Sigmoid colon (tissue), 7 donors: Measurements from ENCODE around the gene MAPKAP1. TPM values are rescaled to one million over a fixed set of nuclear protein-coding genes. Genes with fewer than 3 reads are reported as not detected.
"Not testable (repeated sequence)": the region's sequence is repeated elsewhere in the genome, so short reads cannot be mapped to it uniquely, and the experiment has no call there.

Experiments used
- DNase-seq: peaks from one replicate; pipeline ENCODE4 v3.0.0-alpha.2; 2019
- H3K27ac ChIP-seq, 4 donors: fragments of 200-600 bp; sonication (generic); one replicate each; pipeline ENCODE4 v1.5.1; 2016 to 2019; ENCODE audit warnings: mild to moderate bottlenecking in 1 of 4
- H3K27me3 ChIP-seq, 3 donors: fragments of 200-600 bp; sonication (generic); one replicate each; pipeline ENCODE4 v1.5.1; 2019; ENCODE audit warnings: mild to moderate bottlenecking in 1 of 3
- H3K36me3 ChIP-seq, 4 donors: fragments of 200-600 bp; sonication (generic); one replicate each; pipeline ENCODE4 v1.5.1; 2016 to 2019
- H3K4me1 ChIP-seq, 4 donors: fragments of 200-600 bp; sonication (generic); one replicate each; pipeline ENCODE4 v1.5.1; 2017 to 2019
- H3K4me3 ChIP-seq, 4 donors: fragments of 200-600 bp; sonication (generic); one replicate each; pipeline ENCODE4 v1.5.1; 2017 to 2019; ENCODE audit warnings: mild to moderate bottlenecking in 2 of 4, moderate library complexity in 1 of 4
- H3K9me3 ChIP-seq, 4 donors: fragments of 200-600 bp in 3 of 4; sonication (generic) in 3 of 4; one replicate each; pipeline versions ENCODE4 v1.5.1 to v1.6.1; 2013 to 2019
- CTCF ChIP-seq, 4 experiments: fragments of 450-650 bp in 3 of 4; fragments of 200-600 bp in 1 of 4; IDR thresholded peaks; one replicate each; pipeline ENCODE4 v1.5.1; 2016 to 2019; ENCODE audit warnings: antibody characterized with exemption in 4 of 4, mild to moderate bottlenecking in 3 of 4, moderate library complexity in 2 of 4
- EP300 ChIP-seq, 4 donors: sonication (generic); formaldehyde crosslinking; IDR thresholded peaks; one replicate each; pipeline ENCODE4 v1.6.1; 2017; ENCODE audit warnings: antibody characterized with exemption in 4 of 4
- POLR2A ChIP-seq, 2 donors: fragments of 450-650 bp; IDR thresholded peaks; one replicate each; pipeline ENCODE4 v1.6.1; 2016; ENCODE audit warnings: antibody characterized with exemption in 2 of 2, mild to moderate bottlenecking in 2 of 2, moderate library complexity in 2 of 2
- POLR2AphosphoS5 ChIP-seq, 4 donors: sonication (generic); formaldehyde crosslinking; IDR thresholded peaks; one replicate each; pipeline ENCODE4 v1.6.1; 2017; ENCODE audit warnings: antibody characterized with exemption in 4 of 4
- WGBS, 2 donors: extraction: QIAGEN DNeasy Blood & Tissue Kit; methylation state at CpG; one replicate each; pipeline ENCODE4 v1.1.7; 2013; 5-methylcytosine and 5-hydroxymethylcytosine counted together
- intact Hi-C: fragments of 100-400 bp; cut with DNase I; formaldehyde crosslinking; loops from one replicate; pipeline ENCODE4 v1.15.1; 2023
- polyA plus RNA-seq, 3 donors: library from polyadenylated mRNA; stranded (reverse); fragments of 200-250 nt; gene quantifications; one replicate each; pipeline ENCODE4 v1.2.3, GENCODE V29; 2013
- total RNA-seq, 4 donors: library from RNA; depleted of rRNA; stranded (reverse); fragments of >200 nt; gene quantifications; one replicate each; pipeline ENCODE4 v1.1.0, GENCODE V29; 2016
- donor health status: healthy with polysubstance abuse.
- donor health status: Bipolar disorder and iron deficiency.
- donor health status: healthy.

The MAPKAP1 gene
- total and polyA plus RNA-seq, 7 donors: 37.2 to 155 (median 84.3) TPM

- H3K4me3 ChIP-seq: no peak overlapping the region
- peaks cover 0 to 5% (median under 1%) of the 10 kb centered on the region in 4 donors for H3K4me1 ChIP-seq
- TF ChIP-seq POLR2A (IDR thresholded peaks at IDR 0.05) (no peak), POLR2AphosphoS5 (IDR thresholded peaks at IDR 0.05) (no peak), CTCF (IDR thresholded peaks at IDR 0.05) (no peak), EP300 (IDR thresholded peaks at IDR 0.05) (no peak)
- no peak overlapping the region for H3K27ac ChIP-seq
- H3K36me3 ChIP-seq: no peaks in the 10 kb centered on the region
- 79 to 95% methylated on average over 3 of the region's 3 CpGs for WGBS, 2 donors
- H3K9me3 ChIP-seq: no peaks in the 10 kb centered on the region
- no peak for DNase-seq
- intact Hi-C loops: no loop called here
- H3K27me3 ChIP-seq: no peaks in the 10 kb centered on the region
Measured at GRCh38 chr9:125699870-125700269, 7.1 kb downstream of the MAPKAP1 start.

GRCh38 chr9:125696106-125696647 lies 10.8 kb downstream of the MAPKAP1 start:
- Histone ChIP-seq H3K9me3 (no peaks in the 10 kb centered on the region), H3K4me1 (peaks cover 0 to 10% (median 4%) of the 10 kb centered on the region in 4 donors), H3K36me3 (no peaks in the 10 kb centered on the region), H3K27ac (no peak overlapping the region), H3K27me3 (no peaks in the 10 kb centered on the region), H3K4me3 (no peak overlapping the region)
- DNase-seq: no peak
- WGBS, 2 donors: 67 to 88% methylated on average over 6 of the region's 6 CpGs
- intact Hi-C loops: no loop called here
- no peak for TF ChIP-seq CTCF (IDR thresholded peaks at IDR 0.05)
- TF ChIP-seq POLR2A (IDR thresholded peaks at IDR 0.05): no peak
- no peak for TF ChIP-seq POLR2AphosphoS5 (IDR thresholded peaks at IDR 0.05)
- TF ChIP-seq EP300 (IDR thresholded peaks at IDR 0.05): no peak

- intact Hi-C loops, DNase-seq, H3K4me3 ChIP-seq, H3K27ac ChIP-seq, H3K27me3 ChIP-seq, H3K36me3 ChIP-seq, H3K9me3 ChIP-seq: not testable (repeated sequence)
- H3K4me1 ChIP-seq: peaks cover 0 to 10% (median 5%) of the 10 kb centered on the region in 4 donors
- 93 to 95% methylated on average over 8 of the region's 8 CpGs for WGBS, 2 donors
Measured at GRCh38 chr9:125695548-125695947, 11.5 kb downstream of the MAPKAP1 start.

- DNase-seq: no peak
- Histone ChIP-seq H3K9me3 (no peaks in the 10 kb centered on the region), H3K27ac (no peak overlapping the region), H3K36me3 (no peaks in the 10 kb centered on the region), H3K4me1 (peaks cover 0 to 10% (median 5%) of the 10 kb centered on the region in 4 donors), H3K4me3 (no peak overlapping the region), H3K27me3 (no peaks in the 10 kb centered on the region)
- intact Hi-C loops: no loop called here
- WGBS, 2 donors: 85 to 92% methylated on average over 3 of the region's 3 CpGs
- TF ChIP-seq EP300 (IDR thresholded peaks at IDR 0.05) (no peak), POLR2A (IDR thresholded peaks at IDR 0.05) (no peak)
Measured at GRCh38 chr9:125694478-125694877, 12.5 kb downstream of the MAPKAP1 start.

- DNase-seq, intact Hi-C loops, H3K36me3 ChIP-seq, H3K27me3 ChIP-seq, H3K9me3 ChIP-seq, H3K4me3 ChIP-seq, H3K27ac ChIP-seq: not testable (repeated sequence)
- 85 to 91% methylated on average over 10 of the region's 10 CpGs for WGBS, 2 donors
- peaks cover 0 to 10% (median 5%) of the 10 kb centered on the region in 4 donors for H3K4me1 ChIP-seq
Measured at GRCh38 chr9:125693492-125693891, 13.5 kb downstream of the MAPKAP1 start.

GRCh38 chr9:125691869-125692268 lies 15.1 kb downstream of the MAPKAP1 start:
- H3K36me3 ChIP-seq: no peaks in the 10 kb centered on the region
- H3K27me3 ChIP-seq: no peaks in the 10 kb centered on the region
- H3K4me3 ChIP-seq: no peak overlapping the region
- TF ChIP-seq EP300 (IDR thresholded peaks at IDR 0.05) (no peak), POLR2AphosphoS5 (IDR thresholded peaks at IDR 0.05) (no peak), CTCF (IDR thresholded peaks at IDR 0.05) (no peak), POLR2A (IDR thresholded peaks at IDR 0.05) (no peak)
- no peaks in the 10 kb centered on the region for H3K9me3 ChIP-seq
- peaks cover 0 to 10% (median 5%) of the 10 kb centered on the region in 4 donors for H3K4me1 ChIP-seq
- no peak for DNase-seq
- 82 to 86% methylated on average over 2 of the region's 2 CpGs for WGBS, 2 donors
- no peak overlapping the region for H3K27ac ChIP-seq
- intact Hi-C loops: no loop called here
